GM12875 (cell line): ENCODE data around the gene PPT2.

ENCODE experiments used
- H3K4me3 ChIP-seq: one replicate; pipeline ENCODE4 v1.5.1; 2011; ENCODE audit warnings: low read depth, low read length, control low read depth
- TF ChIP-seq, protein P1 (sequence below): IDR thresholded peaks from 2 replicates; pipeline ENCODE4 v1.5.1; 2011; ENCODE audit warnings: low read depth, mild to moderate bottlenecking, control low read depth, inconsistent platforms, low read length, moderate library complexity, borderline replicate concordance; ENCODE audit not compliant: insufficient read depth

Gene PPT2

DNA sequence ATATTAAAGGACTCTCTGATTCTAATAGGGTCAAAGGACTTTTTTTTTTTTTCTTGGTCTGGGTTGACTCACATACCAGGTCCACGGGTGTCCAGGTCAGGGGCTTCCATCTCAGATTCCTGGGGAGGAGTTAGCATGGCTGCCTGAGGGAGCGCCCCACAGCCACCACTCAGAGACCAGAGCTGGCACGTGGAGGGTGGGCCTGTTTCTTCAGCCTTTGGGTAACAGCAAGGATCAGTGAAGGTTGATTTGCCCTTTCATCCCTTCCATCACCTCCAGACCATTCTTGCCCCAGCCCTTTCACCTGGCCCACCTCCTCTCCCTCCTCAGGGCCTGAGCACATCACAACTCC, 44.4 kb downstream of the PPT2 start:
- TF ChIP-seq, protein P1, sequence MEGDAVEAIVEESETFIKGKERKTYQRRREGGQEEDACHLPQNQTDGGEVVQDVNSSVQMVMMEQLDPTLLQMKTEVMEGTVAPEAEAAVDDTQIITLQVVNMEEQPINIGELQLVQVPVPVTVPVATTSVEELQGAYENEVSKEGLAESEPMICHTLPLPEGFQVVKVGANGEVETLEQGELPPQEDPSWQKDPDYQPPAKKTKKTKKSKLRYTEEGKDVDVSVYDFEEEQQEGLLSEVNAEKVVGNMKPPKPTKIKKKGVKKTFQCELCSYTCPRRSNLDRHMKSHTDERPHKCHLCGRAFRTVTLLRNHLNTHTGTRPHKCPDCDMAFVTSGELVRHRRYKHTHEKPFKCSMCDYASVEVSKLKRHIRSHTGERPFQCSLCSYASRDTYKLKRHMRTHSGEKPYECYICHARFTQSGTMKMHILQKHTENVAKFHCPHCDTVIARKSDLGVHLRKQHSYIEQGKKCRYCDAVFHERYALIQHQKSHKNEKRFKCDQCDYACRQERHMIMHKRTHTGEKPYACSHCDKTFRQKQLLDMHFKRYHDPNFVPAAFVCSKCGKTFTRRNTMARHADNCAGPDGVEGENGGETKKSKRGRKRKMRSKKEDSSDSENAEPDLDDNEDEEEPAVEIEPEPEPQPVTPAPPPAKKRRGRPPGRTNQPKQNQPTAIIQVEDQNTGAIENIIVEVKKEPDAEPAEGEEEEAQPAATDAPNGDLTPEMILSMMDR, result no peak
- no peak overlapping the region for H3K4me3 ChIP-seq

DNA sequence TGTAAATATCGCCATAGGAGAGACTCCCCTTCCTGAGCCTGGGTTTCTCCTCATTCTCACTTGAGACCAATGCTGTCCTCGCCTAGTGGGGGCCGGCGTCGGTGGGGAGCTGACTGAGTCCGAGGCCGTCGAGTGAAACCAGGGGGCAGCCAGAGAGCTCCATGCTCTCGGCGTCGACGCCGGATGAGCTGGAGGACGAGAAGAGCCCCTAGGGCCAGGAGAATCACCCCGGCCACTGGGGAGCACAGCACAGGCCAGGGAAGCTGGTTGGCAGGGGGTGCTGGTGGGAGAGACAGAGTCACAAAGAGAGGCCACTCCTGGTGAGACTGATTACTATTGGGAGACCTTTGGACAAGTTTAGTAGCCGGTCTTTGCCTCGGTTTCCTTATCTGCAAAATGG, 44.9 kb downstream of the PPT2 start:
- TF ChIP-seq, protein P1, result no peak
- H3K4me3 ChIP-seq, result no peak overlapping the region

DNA sequence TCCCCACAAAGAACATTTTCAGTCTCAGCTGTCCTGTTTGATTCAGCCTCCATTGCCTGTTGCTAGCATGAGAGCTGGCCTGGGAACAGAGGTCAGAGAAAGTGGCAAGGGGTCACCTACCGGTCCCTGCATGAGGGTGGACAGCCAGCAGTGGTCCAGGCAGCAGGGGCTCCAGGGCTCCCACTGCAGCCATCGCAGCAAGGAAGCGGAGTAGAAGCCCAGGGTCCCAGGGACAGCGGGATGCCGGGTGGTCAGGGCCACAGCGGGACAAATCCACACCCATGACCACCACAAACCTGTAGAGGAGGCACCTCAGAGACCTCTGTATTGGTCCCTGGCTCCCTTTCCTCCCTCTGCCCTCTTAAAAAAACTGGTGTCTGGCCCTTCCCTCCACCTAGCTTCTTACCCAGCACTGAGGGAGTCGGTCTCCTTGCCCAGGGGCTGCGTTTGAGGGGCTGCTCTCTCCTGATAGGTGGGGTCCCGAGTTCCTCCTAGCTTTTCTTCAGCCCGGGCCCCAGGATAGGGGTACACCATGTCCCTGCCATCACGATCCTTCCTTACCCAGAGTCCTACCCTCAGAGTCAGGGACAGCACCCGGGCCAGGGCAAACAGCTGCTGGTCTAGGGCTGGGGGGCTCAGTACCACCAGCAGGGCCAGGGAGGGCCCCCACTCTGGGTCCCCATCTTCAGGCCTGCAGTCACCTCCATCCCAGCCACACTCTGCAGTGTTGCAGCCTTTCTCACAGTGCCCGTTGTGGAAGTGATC, 47.0 kb downstream of the PPT2 start:
- TF ChIP-seq, protein P1, result no peak
- no peak overlapping the region for H3K4me3 ChIP-seq

DNA sequence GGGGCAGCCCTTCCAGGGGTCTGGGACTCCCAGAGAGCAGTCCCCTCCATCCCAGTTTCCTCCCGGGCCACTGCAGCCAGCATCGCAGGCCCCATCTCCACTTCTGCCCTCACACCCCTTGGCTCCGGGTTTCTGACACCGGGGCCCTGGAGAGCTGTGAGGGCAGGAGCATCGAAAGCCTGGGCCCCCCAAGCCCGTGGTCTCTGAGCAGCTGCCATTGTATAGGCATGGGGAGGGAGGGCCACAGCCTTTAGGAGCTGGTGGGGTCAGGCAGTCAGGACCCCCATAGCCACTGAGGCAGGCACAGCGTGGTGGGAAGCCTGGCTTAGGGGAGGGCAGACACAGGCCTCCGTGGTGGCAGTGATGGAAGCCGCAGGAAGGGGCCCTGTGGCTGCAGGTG, 48.2 kb downstream of the PPT2 start:
- TF ChIP-seq, protein P1, result no peak
- H3K4me3 ChIP-seq, result no peak overlapping the region

DNA sequence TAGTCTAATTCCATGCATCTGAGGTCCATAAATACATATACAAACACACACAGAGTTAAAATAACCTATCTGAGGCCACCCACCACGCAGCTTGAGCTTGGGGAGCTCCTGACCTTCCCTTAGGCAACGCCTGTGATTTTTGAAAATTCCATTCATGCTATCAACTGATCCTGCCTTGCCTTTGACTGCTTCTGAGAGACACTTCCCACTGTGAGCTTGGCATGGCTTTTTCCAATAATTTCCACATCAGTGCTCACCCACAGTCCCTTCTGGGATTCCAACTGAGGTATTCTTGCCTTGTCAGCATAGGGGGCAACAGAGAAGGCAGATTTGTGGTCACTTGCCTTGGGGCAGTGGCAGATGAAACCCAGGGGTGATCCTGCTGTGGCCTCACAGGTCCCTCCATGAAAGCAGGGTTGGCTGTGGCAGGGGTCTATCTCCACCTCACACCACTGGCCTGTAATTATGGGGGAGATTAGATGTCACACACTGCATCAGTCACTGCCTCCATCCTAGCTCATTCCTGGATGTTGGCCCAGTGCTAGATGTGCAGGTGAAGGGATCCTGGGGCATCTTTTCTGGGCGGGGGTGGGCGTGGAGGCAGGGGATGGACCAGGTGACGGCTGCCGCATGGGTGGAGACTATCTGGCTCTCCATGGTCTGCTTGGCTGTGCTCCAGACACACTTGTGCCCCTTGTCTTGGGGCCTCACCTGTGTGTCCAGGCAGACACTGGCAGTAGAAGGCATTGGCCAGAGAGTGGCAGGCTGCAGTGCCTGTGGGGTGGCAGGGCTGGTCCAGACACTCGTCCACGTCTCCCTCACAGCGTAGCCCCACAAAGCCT, 49.7 kb downstream of the PPT2 start:
- TF ChIP-seq, protein P1, result no peak
- H3K4me3 ChIP-seq, result no peak overlapping the region

DNA sequence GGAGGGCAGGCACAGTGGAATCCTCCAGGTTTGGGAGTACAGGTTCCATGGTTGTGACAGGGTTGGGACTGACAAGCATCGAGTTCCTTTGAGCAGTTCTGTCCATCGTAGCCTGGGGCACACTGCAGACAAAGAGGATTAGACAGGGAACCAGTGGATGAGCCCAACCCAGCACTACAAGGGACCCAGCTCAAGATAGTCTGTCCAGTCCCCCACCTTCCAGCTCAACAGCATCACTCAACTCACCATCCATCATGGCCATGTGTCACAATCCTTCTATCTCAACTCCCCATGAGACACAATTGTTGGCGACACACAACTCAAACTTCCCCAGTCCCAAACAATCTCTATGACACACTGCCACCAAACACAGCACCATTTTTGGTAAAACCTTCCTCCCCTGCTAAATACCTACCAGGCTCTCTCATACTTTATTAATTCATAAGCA, 50.4 kb downstream of the PPT2 start:
- H3K4me3 ChIP-seq, result no peak overlapping the region
- TF ChIP-seq, protein P1, result no peak
